Mammary epithelial cell (primary cell): ENCODE data around the gene LNX1.

Source experiments
- EZH2 ChIP-seq: IDR thresholded peaks from 2 replicates; pipeline ENCODE4 v1.6.1; 2012; ENCODE audit warnings: low read length, inconsistent platforms, borderline replicate concordance
- TF ChIP-seq, protein P1 (sequence below), 2 donors: IDR thresholded peaks in 1 of 2; conservative IDR thresholded peaks in 1 of 2; 2 replicates each; pipeline ENCODE4 v1.5.1; 2011 to 2012; ENCODE audit warnings: inconsistent platforms in 2 of 2, low read length in 2 of 2, mild to moderate bottlenecking in 2 of 2, control low read depth in 1 of 2, low read depth in 1 of 2; ENCODE audit not compliant: insufficient read depth in 1 of 2; ENCODE audit errors: extremely low read depth in 1 of 2

- TF ChIP-seq, protein P1, sequence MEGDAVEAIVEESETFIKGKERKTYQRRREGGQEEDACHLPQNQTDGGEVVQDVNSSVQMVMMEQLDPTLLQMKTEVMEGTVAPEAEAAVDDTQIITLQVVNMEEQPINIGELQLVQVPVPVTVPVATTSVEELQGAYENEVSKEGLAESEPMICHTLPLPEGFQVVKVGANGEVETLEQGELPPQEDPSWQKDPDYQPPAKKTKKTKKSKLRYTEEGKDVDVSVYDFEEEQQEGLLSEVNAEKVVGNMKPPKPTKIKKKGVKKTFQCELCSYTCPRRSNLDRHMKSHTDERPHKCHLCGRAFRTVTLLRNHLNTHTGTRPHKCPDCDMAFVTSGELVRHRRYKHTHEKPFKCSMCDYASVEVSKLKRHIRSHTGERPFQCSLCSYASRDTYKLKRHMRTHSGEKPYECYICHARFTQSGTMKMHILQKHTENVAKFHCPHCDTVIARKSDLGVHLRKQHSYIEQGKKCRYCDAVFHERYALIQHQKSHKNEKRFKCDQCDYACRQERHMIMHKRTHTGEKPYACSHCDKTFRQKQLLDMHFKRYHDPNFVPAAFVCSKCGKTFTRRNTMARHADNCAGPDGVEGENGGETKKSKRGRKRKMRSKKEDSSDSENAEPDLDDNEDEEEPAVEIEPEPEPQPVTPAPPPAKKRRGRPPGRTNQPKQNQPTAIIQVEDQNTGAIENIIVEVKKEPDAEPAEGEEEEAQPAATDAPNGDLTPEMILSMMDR (conservative IDR thresholded peaks at IDR 0.05 in 1 of 2, IDR thresholded peaks at IDR 0.05 in 1 of 2; ENCODE audit: extremely low read depth in 1 of 2, insufficient read depth in 1 of 2, low read depth in 1 of 2, low read length in 2 of 2), result peak in 1 of 2 donors; percentile 9
- no peak for TF ChIP-seq EZH2
Observed at GRCh38 chr4:53620956-53621355, 29.7 kb upstream of the LNX1 start.
